DOHH2 (cell line): Measurements from ENCODE around the gene TEKT3.

Experiments
- CTCF ChIP-seq: fragments of 200-600 bp; sonication (generic); IDR thresholded peaks from one replicate; pipeline ENCODE4 v1.5.1; 2014; ENCODE audit warnings: antibody characterized with exemption, mild to moderate bottlenecking, low read depth, low read length; ENCODE audit not compliant: poor library complexity, severe bottlenecking
- EZH2phosphoT487 ChIP-seq: fragments of 200-600 bp; sonication (generic); IDR thresholded peaks from 2 replicates; pipeline ENCODE4 v1.6.1; 2017; ENCODE audit warnings: borderline replicate concordance, mild to moderate bottlenecking, antibody characterized with exemption, low read length, moderate library complexity, mixed read lengths

- TF ChIP-seq CTCF (no peak), EZH2phosphoT487 (no peak)
Observed at GRCh38 chr17:15284107-15284506, 57.3 kb downstream of the TEKT3 start.
